SK-N-MC (cell line): Measurements from ENCODE around the gene HLA-DQA1.
A peak's percentile ranks its signal among the peaks of the same experiment; 100 is the strongest.

Experiments used
- DNase-seq: peaks from one replicate; pipeline ENCODE4 v3.0.0-alpha.2; 2011; ENCODE audit warnings: low read depth, low spot score
- H3K27ac ChIP-seq: fragments of 200-600 bp; sonication (generic); 2 replicates; pipeline ENCODE4 v1.5.1; 2016; ENCODE audit warnings: mixed run types
- H3K36me3 ChIP-seq: fragments of 200-600 bp; sonication (generic); 2 replicates; pipeline ENCODE4 v1.6.1; 2017; ENCODE audit warnings: antibody characterized with exemption, low read length, mixed read lengths; ENCODE audit not compliant: insufficient read depth
- H3K4me3 ChIP-seq: fragments of 200-600 bp; sonication (generic); 2 replicates; pipeline ENCODE4 v1.5.1; 2016
- H3K9ac ChIP-seq: fragments of 200-600 bp; sonication (generic); 2 replicates; pipeline ENCODE4 v1.8.0; 2017; ENCODE audit warnings: mixed run types, mixed read lengths; ENCODE audit not compliant: insufficient read length
- H3K9me3 ChIP-seq: fragments of 200-600 bp; sonication (generic); 2 replicates; pipeline ENCODE4 v1.6.1; 2017; ENCODE audit warnings: low read depth, mild to moderate bottlenecking, antibody characterized with exemption, low read length, moderate library complexity, mixed read lengths
- EZH2 ChIP-seq: fragments of 200-600 bp; sonication (generic); IDR thresholded peaks from one replicate; pipeline ENCODE4 v1.6.1; 2017; ENCODE audit warnings: antibody characterized with exemption
- FOXP2 ChIP-seq: optimal IDR thresholded peaks from 2 replicates; pipeline ENCODE3; 2011; ENCODE audit warnings: mild to moderate bottlenecking, moderate library complexity; ENCODE audit not compliant: insufficient read depth; ENCODE audit errors: extremely low read length, control extremely low read depth
- POLR2AphosphoS5 ChIP-seq: IDR thresholded peaks from 2 replicates; pipeline ENCODE4 v1.6.1; 2012; ENCODE audit warnings: mild to moderate bottlenecking, low read depth, low read length, borderline replicate concordance

The HLA-DQA1 gene

GRCh38 chr6:32604434-32604877 lies 32.8 kb upstream of the HLA-DQA1 start:
- DNase-seq, result no peak
- TF ChIP-seq EZH2 (no peak), POLR2AphosphoS5 (no peak), FOXP2 (no peak)
- H3K36me3 ChIP-seq, result no peaks in the 10 kb centered on the region
- H3K9ac ChIP-seq, result no peak overlapping the region
- H3K9me3 ChIP-seq, result no peaks in the 10 kb centered on the region
- no peak overlapping the region for H3K27ac ChIP-seq
- H3K4me3 ChIP-seq, result no peak overlapping the region

- no peak overlapping the region for H3K27ac ChIP-seq
- DNase-seq, result no peak
- no peak for TF ChIP-seq EZH2
- no peak for TF ChIP-seq POLR2AphosphoS5
- TF ChIP-seq FOXP2, result no peak
- no peak overlapping the region for H3K4me3 ChIP-seq
- no peaks in the 10 kb centered on the region for H3K9me3 ChIP-seq
- no peak overlapping the region for H3K9ac ChIP-seq
- H3K36me3 ChIP-seq, result no peaks in the 10 kb centered on the region
Observed at GRCh38 chr6:32607263-32607987, 29.8 kb upstream of the HLA-DQA1 start.

GRCh38 chr6:32607988-32608298 lies 29.3 kb upstream of the HLA-DQA1 start:
- no peak for TF ChIP-seq FOXP2
- H3K4me3 ChIP-seq, result no peak overlapping the region
- no peak overlapping the region for H3K9ac ChIP-seq
- DNase-seq, result no peak
- H3K36me3 ChIP-seq, result no peaks in the 10 kb centered on the region
- H3K27ac ChIP-seq, result no peak overlapping the region
- H3K9me3 ChIP-seq, result no peaks in the 10 kb centered on the region

GRCh38 chr6:32608362-32608761 lies 28.8 kb upstream of the HLA-DQA1 start:
- no peak for DNase-seq
- Histone ChIP-seq H3K9ac (no peak overlapping the region), H3K4me3 (no peak overlapping the region), H3K27ac (no peak overlapping the region), H3K36me3 (no peaks in the 10 kb centered on the region), H3K9me3 (no peaks in the 10 kb centered on the region)
- TF ChIP-seq POLR2AphosphoS5 (no peak), FOXP2 (no peak), EZH2 (no peak)

- TF ChIP-seq POLR2AphosphoS5 (no peak), FOXP2 (no peak), EZH2 (no peak)
- Histone ChIP-seq H3K27ac (no peak overlapping the region), H3K9me3 (no peaks in the 10 kb centered on the region), H3K9ac (no peak overlapping the region), H3K36me3 (no peaks in the 10 kb centered on the region), H3K4me3 (no peak overlapping the region)
- no peak for DNase-seq
Observed at GRCh38 chr6:32609391-32609730, 27.8 kb upstream of the HLA-DQA1 start.

- TF ChIP-seq POLR2AphosphoS5, result no peak
- no peak for TF ChIP-seq FOXP2
- no peak for TF ChIP-seq EZH2
Observed at GRCh38 chr6:32609731-32610640, 27.2 kb upstream of the HLA-DQA1 start.

GRCh38 chr6:32610682-32611296 lies 26.4 kb upstream of the HLA-DQA1 start:
- Histone ChIP-seq H3K9me3 (no peaks in the 10 kb centered on the region), H3K4me3 (no peak overlapping the region), H3K9ac (no peak overlapping the region), H3K27ac (no peak overlapping the region), H3K36me3 (no peaks in the 10 kb centered on the region)
- no peak for DNase-seq
- TF ChIP-seq FOXP2 (no peak), POLR2AphosphoS5 (no peak), EZH2 (no peak)

More at GRCh38 chr6:32609731-32610640, 27.2 kb upstream of the HLA-DQA1 start:
- H3K36me3 ChIP-seq, result no peaks in the 10 kb centered on the region
- H3K4me3 ChIP-seq, result peak overlapping the region; percentile 50
- peak; percentile 91 for DNase-seq
- H3K9me3 ChIP-seq, result no peaks in the 10 kb centered on the region
- H3K9ac ChIP-seq, result no peak overlapping the region
- H3K27ac ChIP-seq, result no peak overlapping the region

GRCh38 chr6:32613475-32613874 lies 23.7 kb upstream of the HLA-DQA1 start:
- Histone ChIP-seq H3K9ac (no peak overlapping the region), H3K9me3 (no peaks in the 10 kb centered on the region), H3K36me3 (no peaks in the 10 kb centered on the region), H3K27ac (no peak overlapping the region), H3K4me3 (no peak overlapping the region)
- TF ChIP-seq POLR2AphosphoS5, result no peak
- no peak for TF ChIP-seq FOXP2
- no peak for TF ChIP-seq EZH2
- no peak for DNase-seq
